Measurements from ENCODE around the gene ECEL1.

DNA sequence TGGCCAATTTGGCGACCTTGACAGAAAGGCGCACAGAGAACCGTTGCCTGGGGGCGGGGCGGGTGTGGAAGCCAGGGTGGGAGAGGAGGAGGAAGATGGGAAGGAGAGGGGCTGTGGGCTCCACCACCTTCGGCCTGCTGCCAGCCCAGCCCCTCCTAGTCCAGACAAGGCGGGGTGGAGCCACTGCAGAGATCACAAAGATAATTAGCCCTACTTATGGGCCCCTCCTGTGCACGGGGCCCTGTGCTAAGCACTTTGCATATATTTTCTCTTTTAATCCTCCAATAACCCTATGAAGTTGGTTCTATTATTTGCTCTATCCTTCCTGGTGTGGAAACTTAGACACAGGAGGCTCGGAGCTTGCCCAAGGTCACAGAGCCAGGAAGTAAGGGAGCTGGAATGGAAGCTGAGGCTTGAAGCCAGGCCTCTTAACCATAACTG lies 13.7 kb upstream of the ECEL1 start:
- TF ChIP-seq POLR2A (IDR thresholded peaks at IDR 0.05; ENCODE audit: low read depth, low read length) (no peak), SPI1 (IDR thresholded peaks at IDR 0.05; ENCODE audit: low read depth, low read length) (no peak), POLR2AphosphoS5 (IDR thresholded peaks at IDR 0.05; ENCODE audit: low read depth, low read length) (no peak), TAF1 (IDR thresholded peaks at IDR 0.05; ENCODE audit: low read depth, low read length) (no peak)

Measured in GM12891 (cell line).